Dendritic cell treated with granulocyte-macrophage colony-stimulating factor and Interleukin-4, amounts not matched to agents 40 ng/mL and 50 ng/mL, for 4 days (primary cell): ENCODE measurements around the gene CPHXL.

Experiments
- H3K27ac Mint-ChIP-seq: one replicate; pipeline ENCODE4 v1.8.0; 2022; ENCODE audit warnings: mild to moderate bottlenecking, mixed read lengths
- H3K27me3 Mint-ChIP-seq: one replicate; pipeline ENCODE4 v1.8.0; 2022; ENCODE audit warnings: mild to moderate bottlenecking, mixed read lengths
- H3K36me3 Mint-ChIP-seq: one replicate; pipeline ENCODE4 v1.8.0; 2022; ENCODE audit warnings: low read depth, mixed read lengths
- H3K4me1 Mint-ChIP-seq: one replicate; pipeline ENCODE4 v1.8.0; 2022; ENCODE audit warnings: low read depth, mixed read lengths
- H3K4me3 Mint-ChIP-seq: one replicate; pipeline ENCODE4 v1.8.0; 2022; ENCODE audit warnings: mild to moderate bottlenecking, moderate library complexity, mixed read lengths
- H3K9me3 Mint-ChIP-seq: one replicate; pipeline ENCODE4 v1.8.0; 2022; ENCODE audit warnings: mixed read lengths
- intact Hi-C: fragments of 100-400 bp; cut with micrococcal nuclease; formaldehyde crosslinking; loops from one replicate; pipeline ENCODE4 v1.15.0; 2022

The CPHXL gene

GRCh38 chr16:75679366-75679765, 46.9 kb downstream of the CPHXL start:
- Mint-ChIP-seq H3K4me1 (peaks cover 8% of the 10 kb centered on the region), H3K27ac (no peak overlapping the region), H3K36me3 (no peaks in the 10 kb centered on the region), H3K4me3 (no peak overlapping the region), H3K27me3 (no peaks in the 10 kb centered on the region), H3K9me3 (peaks cover 22% of the 10 kb centered on the region)
- intact Hi-C loops = no loop called here

DNA sequence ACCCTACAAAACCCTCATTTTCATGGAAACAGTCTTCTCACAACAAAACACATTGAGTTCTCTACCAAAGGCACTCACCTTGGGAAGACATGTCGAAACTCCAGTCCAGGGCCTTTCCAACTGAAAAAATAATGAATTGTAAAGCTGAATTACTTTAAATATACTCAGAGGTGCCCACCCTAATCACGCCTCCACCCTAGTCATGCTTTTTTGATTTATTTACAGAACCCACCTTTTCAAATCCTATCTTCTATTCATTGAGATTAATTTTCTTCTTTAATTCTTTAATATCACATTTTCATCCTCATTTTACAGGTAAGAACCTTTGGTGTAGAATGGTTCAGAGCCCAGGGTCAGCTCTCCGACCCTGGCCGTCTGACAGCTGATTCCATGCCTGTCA, 49.4 kb downstream of the CPHXL start, which contains the start of gene CPHXL2:
Gene CPHXL2, minus strand, starts transcription at position 101 of the 400 bp plus-strand sequence. Its CDS starts 10 bp downstream, at position 91.
- H3K4me1 Mint-ChIP-seq = peaks cover 8% of the 10 kb centered on the region
- H3K4me3 Mint-ChIP-seq = no peak within 1 kb of the TSS
- H3K36me3 Mint-ChIP-seq = no peaks in the 10 kb centered on the region
- intact Hi-C loops = no loop called here
- no peaks in the 10 kb centered on the region for H3K27me3 Mint-ChIP-seq
- H3K9me3 Mint-ChIP-seq = no peaks in the 10 kb centered on the region
- H3K27ac Mint-ChIP-seq = no peak within 1 kb of the TSS

GRCh38 chr16:75667503-75667902, 58.8 kb downstream of the CPHXL start:
- Mint-ChIP-seq H3K4me1 (no peaks in the 10 kb centered on the region), H3K36me3 (no peaks in the 10 kb centered on the region), H3K4me3 (no peak overlapping the region), H3K9me3 (no peaks in the 10 kb centered on the region), H3K27ac (no peak overlapping the region), H3K27me3 (no peaks in the 10 kb centered on the region)
- intact Hi-C loops = no loop called here
